PFSK-1 (cell line): ENCODE measurements around the gene ZNF492.

Experiments used
- FOXP2 ChIP-seq: optimal IDR thresholded peaks from 2 replicates; pipeline ENCODE3; 2011; ENCODE audit warnings: borderline replicate concordance, control low read depth, inconsistent platforms; ENCODE audit not compliant: insufficient read depth; ENCODE audit errors: extremely low read length, extremely low read depth
- POLR2AphosphoS5 ChIP-seq: IDR thresholded peaks from 2 replicates; pipeline ENCODE4 v1.6.1; 2012; ENCODE audit warnings: low read depth, mild to moderate bottlenecking, control low read depth, low read length, moderate library complexity
- SIN3A ChIP-seq: IDR thresholded peaks from 2 replicates; pipeline ENCODE4 v1.6.1; 2012; ENCODE audit warnings: mild to moderate bottlenecking, low read length, moderate library complexity, borderline replicate concordance; ENCODE audit not compliant: insufficient read depth
- TAF1 ChIP-seq: IDR thresholded peaks from 2 replicates; pipeline ENCODE4 v1.6.1; 2012; ENCODE audit warnings: low read length, control low read depth, borderline replicate concordance; ENCODE audit not compliant: insufficient read depth
- TF ChIP-seq, protein P1 (sequence below), 2 experiments: IDR thresholded peaks; 2 replicates each; pipeline versions ENCODE4 v1.6.1 to v1.8.0; 2011 to 2012; ENCODE audit warnings: low read depth in 2 of 2, low read length in 2 of 2, control low read depth in 1 of 2, inconsistent platforms in 1 of 2, mild to moderate bottlenecking in 1 of 2, moderate library complexity in 1 of 2; ENCODE audit not compliant: insufficient read depth in 1 of 2

ZNF492 gene

DNA sequence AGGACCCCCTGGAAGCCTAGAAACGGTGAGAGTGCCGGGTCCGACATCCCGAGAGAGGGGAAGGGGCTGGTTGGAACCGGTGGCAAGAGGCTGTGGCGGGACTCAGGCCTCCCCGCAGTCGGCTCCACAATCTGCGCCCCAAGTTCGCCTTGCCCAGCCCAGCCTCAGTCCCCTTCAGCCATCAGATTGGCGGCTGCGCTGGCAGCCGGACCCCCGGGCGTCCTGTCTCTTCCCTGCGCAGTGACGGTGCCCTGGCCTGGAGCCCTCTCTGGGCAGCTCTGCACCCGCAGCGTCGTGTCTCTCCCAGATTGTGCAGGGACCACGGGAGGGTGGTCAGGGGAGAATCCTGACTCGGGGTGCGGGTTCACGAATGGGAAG lies 315 bp downstream of the ZNF492 start:
- TF ChIP-seq, protein P1, sequence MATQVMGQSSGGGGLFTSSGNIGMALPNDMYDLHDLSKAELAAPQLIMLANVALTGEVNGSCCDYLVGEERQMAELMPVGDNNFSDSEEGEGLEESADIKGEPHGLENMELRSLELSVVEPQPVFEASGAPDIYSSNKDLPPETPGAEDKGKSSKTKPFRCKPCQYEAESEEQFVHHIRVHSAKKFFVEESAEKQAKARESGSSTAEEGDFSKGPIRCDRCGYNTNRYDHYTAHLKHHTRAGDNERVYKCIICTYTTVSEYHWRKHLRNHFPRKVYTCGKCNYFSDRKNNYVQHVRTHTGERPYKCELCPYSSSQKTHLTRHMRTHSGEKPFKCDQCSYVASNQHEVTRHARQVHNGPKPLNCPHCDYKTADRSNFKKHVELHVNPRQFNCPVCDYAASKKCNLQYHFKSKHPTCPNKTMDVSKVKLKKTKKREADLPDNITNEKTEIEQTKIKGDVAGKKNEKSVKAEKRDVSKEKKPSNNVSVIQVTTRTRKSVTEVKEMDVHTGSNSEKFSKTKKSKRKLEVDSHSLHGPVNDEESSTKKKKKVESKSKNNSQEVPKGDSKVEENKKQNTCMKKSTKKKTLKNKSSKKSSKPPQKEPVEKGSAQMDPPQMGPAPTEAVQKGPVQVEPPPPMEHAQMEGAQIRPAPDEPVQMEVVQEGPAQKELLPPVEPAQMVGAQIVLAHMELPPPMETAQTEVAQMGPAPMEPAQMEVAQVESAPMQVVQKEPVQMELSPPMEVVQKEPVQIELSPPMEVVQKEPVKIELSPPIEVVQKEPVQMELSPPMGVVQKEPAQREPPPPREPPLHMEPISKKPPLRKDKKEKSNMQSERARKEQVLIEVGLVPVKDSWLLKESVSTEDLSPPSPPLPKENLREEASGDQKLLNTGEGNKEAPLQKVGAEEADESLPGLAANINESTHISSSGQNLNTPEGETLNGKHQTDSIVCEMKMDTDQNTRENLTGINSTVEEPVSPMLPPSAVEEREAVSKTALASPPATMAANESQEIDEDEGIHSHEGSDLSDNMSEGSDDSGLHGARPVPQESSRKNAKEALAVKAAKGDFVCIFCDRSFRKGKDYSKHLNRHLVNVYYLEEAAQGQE (IDR thresholded peaks at IDR 0.05; ENCODE audit: insufficient read depth in 1 of 2, low read depth in 2 of 2, low read length in 2 of 2): no peak
- TF ChIP-seq TAF1: no peak
- TF ChIP-seq POLR2AphosphoS5: no peak
- no peak for TF ChIP-seq FOXP2
- no peak for TF ChIP-seq SIN3A

DNA sequence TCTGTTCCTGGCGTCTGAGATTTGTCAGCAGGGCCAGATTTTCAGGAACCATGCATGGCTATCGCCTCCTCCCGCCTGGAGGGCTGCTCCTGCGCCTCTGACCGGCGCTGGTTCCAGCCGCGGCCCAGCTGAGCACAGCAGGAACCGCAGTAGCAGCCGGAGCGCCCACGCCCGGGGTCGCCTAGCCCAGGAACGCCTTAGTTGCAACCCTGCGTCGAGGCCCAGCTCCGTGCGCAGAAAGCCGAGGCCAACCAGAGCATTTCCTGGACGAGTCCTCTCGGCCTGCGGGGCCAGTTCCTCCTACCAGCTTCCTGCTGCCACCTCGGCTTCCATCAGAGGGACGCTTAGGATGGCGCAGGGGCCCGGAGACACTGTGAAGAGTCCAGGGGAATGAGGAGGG lies 74.9 kb downstream of the ZNF492 start:
- TF ChIP-seq, protein P1 (IDR thresholded peaks at IDR 0.05; ENCODE audit: insufficient read depth in 1 of 2, low read depth in 2 of 2, low read length in 2 of 2): no peak
- TF ChIP-seq SIN3A (no peak), POLR2AphosphoS5 (no peak), TAF1 (no peak), FOXP2 (no peak)
